Vagina (tissue), 2 donors: ENCODE results near the gene PZP.

ENCODE experiments used
- POLR2AphosphoS5 ChIP-seq, 2 donors: sonication (generic); formaldehyde crosslinking; IDR thresholded peaks; one replicate each; pipeline ENCODE4 v1.9.0; 2017; ENCODE audit warnings: antibody characterized with exemption in 2 of 2, mild to moderate bottlenecking in 2 of 2, low read depth in 1 of 2; ENCODE audit not compliant: insufficient read depth in 1 of 2
- TF ChIP-seq, protein P1 (sequence below), 3 experiments: fragments of 450-650 bp in 2 of 3; fragments of 200-600 bp in 1 of 3; sonication (generic) in 1 of 3; IDR thresholded peaks; one replicate each; pipeline ENCODE4 v1.5.1; 2017 to 2019; ENCODE audit warnings: antibody characterized with exemption in 3 of 3, mild to moderate bottlenecking in 2 of 3, moderate library complexity in 2 of 3

DNA sequence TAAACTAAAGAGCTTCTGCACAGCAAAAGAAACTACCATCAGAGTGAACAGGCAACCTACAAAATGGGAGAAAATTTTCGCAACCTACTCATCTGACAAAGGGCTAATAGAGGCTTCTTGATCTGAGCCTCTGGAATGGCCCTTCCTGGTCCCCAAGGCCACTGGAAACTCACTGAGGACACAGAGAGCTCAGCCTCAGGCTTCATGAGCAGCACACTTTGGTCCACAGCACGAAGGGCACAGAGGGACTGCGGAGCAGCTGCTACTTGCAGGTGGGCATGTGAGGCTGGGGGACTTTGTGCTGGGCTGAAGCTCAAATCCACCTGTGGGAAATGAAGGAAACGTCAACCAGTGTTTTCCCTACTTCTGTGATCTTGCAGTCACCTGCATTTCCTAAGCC lies 27.4 kb downstream of the PZP start:
- TF ChIP-seq, protein P1, sequence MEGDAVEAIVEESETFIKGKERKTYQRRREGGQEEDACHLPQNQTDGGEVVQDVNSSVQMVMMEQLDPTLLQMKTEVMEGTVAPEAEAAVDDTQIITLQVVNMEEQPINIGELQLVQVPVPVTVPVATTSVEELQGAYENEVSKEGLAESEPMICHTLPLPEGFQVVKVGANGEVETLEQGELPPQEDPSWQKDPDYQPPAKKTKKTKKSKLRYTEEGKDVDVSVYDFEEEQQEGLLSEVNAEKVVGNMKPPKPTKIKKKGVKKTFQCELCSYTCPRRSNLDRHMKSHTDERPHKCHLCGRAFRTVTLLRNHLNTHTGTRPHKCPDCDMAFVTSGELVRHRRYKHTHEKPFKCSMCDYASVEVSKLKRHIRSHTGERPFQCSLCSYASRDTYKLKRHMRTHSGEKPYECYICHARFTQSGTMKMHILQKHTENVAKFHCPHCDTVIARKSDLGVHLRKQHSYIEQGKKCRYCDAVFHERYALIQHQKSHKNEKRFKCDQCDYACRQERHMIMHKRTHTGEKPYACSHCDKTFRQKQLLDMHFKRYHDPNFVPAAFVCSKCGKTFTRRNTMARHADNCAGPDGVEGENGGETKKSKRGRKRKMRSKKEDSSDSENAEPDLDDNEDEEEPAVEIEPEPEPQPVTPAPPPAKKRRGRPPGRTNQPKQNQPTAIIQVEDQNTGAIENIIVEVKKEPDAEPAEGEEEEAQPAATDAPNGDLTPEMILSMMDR (IDR thresholded peaks at IDR 0.05) = no peak
- no peak for TF ChIP-seq POLR2AphosphoS5 (IDR thresholded peaks at IDR 0.05; ENCODE audit: insufficient read depth in 1 of 2, low read depth in 1 of 2)
